ENCODE data around the gene C1GALT1.
"Not testable (repeated sequence)": the region's sequence is repeated elsewhere in the genome, so short reads cannot be mapped to it uniquely, and the experiment has no call there.

Gene C1GALT1

GRCh38 chr7:7182156-7183060, at the start of gene C1GALT1:
Gene C1GALT1, plus strand, starts transcription at chr7:7182544. Its CDS starts 51,776 bp downstream, at chr7:7234320.
- peak; percentile 93 to 96 (median 96) for DNase-seq (ENCODE audit: low read depth in 4 of 4, low spot score in 1 of 4)

- no peak for DNase-seq (ENCODE audit: low read depth in 4 of 4, low spot score in 1 of 4)
These were observed 48.3 kb upstream of the C1GALT1 start for GRCh38 chr7:7134046-7134445.

- no peak for DNase-seq (ENCODE audit: low read depth in 4 of 4, low spot score in 1 of 4)
These were observed 47.3 kb upstream of the C1GALT1 start for GRCh38 chr7:7135074-7135473.

- not testable (repeated sequence) for DNase-seq (ENCODE audit: low read depth in 4 of 4, low spot score in 1 of 4)
These were observed 46.4 kb upstream of the C1GALT1 start for GRCh38 chr7:7135924-7136323.

- no peak for DNase-seq (ENCODE audit: low read depth in 4 of 4, low spot score in 1 of 4)
These were observed 45.6 kb upstream of the C1GALT1 start for GRCh38 chr7:7136466-7137381.

GRCh38 chr7:7138897-7139296, 43.4 kb upstream of the C1GALT1 start:
- DNase-seq (ENCODE audit: low read depth in 4 of 4, low spot score in 1 of 4): no peak

GRCh38 chr7:7143404-7143803, 38.9 kb upstream of the C1GALT1 start:
- DNase-seq (ENCODE audit: low read depth in 4 of 4, low spot score in 1 of 4): not testable (repeated sequence)

GRCh38 chr7:7145151-7145550, 37.2 kb upstream of the C1GALT1 start:
- not testable (repeated sequence) for DNase-seq (ENCODE audit: low read depth in 4 of 4, low spot score in 1 of 4)

GRCh38 chr7:7146837-7147236, 35.5 kb upstream of the C1GALT1 start:
- DNase-seq (ENCODE audit: low read depth in 4 of 4, low spot score in 1 of 4): no peak

- no peak for DNase-seq (ENCODE audit: low read depth in 4 of 4, low spot score in 1 of 4)
These were observed 33.4 kb upstream of the C1GALT1 start for GRCh38 chr7:7148798-7149481.

- no peak for DNase-seq (ENCODE audit: low read depth in 4 of 4, low spot score in 1 of 4)
These were observed 31.1 kb upstream of the C1GALT1 start for GRCh38 chr7:7151285-7151684.

GRCh38 chr7:7151865-7152264, 30.5 kb upstream of the C1GALT1 start:
- no peak for DNase-seq (ENCODE audit: low read depth in 4 of 4, low spot score in 1 of 4)

GRCh38 chr7:7152315-7152714, 30.0 kb upstream of the C1GALT1 start:
- DNase-seq (ENCODE audit: low read depth in 4 of 4, low spot score in 1 of 4): no peak

- DNase-seq (ENCODE audit: low read depth in 4 of 4, low spot score in 1 of 4): not testable (repeated sequence)
These were observed 28.0 kb upstream of the C1GALT1 start for GRCh38 chr7:7154355-7154754.

GRCh38 chr7:7156663-7157062, 25.7 kb upstream of the C1GALT1 start:
- no peak for DNase-seq (ENCODE audit: low read depth in 4 of 4, low spot score in 1 of 4)

GRCh38 chr7:7157177-7157886, 25.0 kb upstream of the C1GALT1 start:
- peak in 2 of 4 experiments; percentile 1 to 15 for DNase-seq (ENCODE audit: low read depth in 4 of 4, low spot score in 1 of 4)

- DNase-seq (ENCODE audit: low read depth in 4 of 4, low spot score in 1 of 4): no peak
These were observed 24.5 kb upstream of the C1GALT1 start for GRCh38 chr7:7157887-7158271.

GRCh38 chr7:7159063-7159658, 23.2 kb upstream of the C1GALT1 start:
- DNase-seq (ENCODE audit: low read depth in 4 of 4, low spot score in 1 of 4): no peak

GRCh38 chr7:7164591-7164990, 17.8 kb upstream of the C1GALT1 start:
- DNase-seq (ENCODE audit: low read depth in 4 of 4, low spot score in 1 of 4): no peak

- DNase-seq (ENCODE audit: low read depth in 4 of 4, low spot score in 1 of 4): no peak
These were observed 17.0 kb upstream of the C1GALT1 start for GRCh38 chr7:7165372-7165771.
